Hepatic stellate cell (primary cell): Measurements from ENCODE around the gene PDSS2.

ENCODE experiments used
- DNase-seq: peaks from one replicate; pipeline ENCODE4 v3.0.0; 2011; ENCODE audit warnings: low spot score

The PDSS2 gene

DNA sequence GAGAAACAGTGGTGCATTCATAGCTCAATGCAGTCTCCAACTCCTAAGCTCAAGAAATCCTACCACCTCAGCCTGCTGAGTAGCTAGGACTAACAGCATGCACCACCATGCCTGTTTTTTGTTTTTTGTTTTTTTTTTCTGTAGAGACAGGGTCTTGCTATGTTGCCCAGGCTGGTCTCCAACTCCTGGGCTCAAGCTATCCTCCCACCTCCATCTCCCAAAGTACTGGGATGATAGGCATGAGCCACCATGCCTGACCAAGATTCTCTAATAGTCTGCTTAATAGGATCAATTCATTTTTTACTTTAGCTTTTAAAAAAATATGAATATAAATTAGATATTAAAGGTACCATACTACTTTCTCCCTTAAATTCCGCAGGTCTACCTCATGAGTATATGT lies 191.7 kb downstream of the PDSS2 start:
- DNase-seq, result no peak

- DNase-seq, result no peak
These were observed 192.4 kb downstream of the PDSS2 start for GRCh38 chr6:107267006-107267405.

DNA sequence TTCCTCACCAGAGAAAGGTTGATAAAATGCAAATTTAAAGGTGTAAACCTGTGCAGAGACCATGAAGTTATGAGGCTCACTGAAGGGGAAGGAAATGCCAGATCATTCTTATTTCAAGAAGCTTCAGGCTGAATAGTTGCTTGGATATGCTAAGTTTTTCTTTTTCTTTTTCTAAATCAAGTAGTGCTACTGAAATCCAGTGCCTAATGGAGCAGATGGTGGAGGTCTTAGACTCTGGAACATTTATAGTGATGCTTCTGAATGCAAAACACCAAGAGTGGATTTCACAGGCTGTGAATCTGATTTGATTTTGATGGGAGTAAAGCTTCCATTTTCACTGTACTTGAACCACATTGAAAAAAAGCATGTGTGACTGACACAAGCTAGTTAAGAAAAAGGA lies 192.8 kb downstream of the PDSS2 start:
- DNase-seq, result no peak

- DNase-seq, result peak; percentile 64
These were observed 195.0 kb downstream of the PDSS2 start for GRCh38 chr6:107264357-107264840.

DNA sequence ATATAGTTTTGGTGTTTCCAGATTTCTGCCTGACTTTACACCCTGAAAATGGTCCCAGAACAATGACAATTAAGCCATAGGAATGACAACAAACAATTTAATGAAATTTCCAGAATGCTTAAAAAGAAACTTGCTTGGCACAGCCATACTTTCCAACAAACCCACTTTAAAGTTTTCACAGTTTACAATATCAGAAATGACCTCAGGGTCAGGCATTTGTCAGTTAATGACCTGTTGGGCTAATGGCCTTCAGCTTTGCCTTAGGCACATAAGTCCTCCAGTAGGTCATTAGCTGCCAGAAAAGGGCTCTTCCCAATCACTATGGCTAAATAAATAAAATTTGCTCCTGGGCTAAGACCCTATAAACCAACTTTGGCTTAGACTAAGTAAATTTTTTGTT lies 199.4 kb downstream of the PDSS2 start:
- DNase-seq, result no peak

DNA sequence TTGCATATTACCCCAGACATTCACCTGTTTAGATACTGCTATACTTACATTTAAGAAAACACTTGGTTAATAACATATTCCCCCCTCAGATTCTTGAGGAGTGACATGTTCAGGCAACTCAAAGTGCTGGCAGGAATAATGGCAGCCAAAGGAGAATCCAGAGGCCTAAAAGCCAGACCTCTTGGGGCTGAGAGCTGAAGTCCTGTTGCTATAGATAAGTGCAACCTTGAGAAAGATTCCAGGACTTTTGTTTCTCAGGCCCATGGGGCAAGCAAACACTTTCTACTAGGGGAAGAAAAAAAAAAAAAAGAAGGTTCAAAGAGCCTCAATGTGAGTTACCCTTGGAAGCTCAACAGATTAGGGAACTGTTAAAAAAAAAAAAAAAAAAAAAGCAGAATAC lies 211.2 kb downstream of the PDSS2 start:
- DNase-seq, result no peak

- no peak for DNase-seq
These were observed 212.3 kb downstream of the PDSS2 start for GRCh38 chr6:107246972-107247615.

DNA sequence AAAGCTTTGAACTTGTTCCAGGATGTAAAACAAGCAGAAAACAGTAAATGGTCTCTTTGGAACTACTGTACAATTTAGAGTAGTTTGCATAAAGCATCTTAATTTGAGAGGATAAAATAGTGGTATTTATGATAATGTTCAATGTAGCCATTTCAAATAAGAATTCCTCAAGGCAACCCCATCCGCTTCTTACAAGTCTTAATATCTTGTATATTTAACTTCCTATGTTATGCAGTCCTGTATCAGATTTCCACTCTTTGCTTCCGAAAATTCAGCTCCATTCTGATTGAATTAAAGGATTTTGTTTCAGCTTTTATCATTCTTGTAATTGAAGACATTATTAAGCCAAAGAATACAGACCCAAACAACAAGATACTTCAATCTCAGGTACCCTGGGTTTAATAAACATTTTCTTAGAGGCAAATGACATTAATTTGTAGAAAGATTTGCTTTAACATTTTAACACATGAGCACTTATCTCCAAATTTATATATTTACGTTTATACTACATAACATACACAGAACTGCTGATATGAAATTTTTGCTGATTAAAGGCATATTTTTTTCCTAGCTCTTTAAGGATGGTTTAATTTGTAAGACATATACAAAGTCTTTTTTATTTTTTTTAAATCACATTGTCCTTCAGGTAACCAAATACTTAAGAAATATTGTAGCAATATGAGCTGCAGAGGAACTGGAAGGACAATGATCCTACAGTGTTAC lies 213.0 kb downstream of the PDSS2 start:
- no peak for DNase-seq

- no peak for DNase-seq
These were observed 214.5 kb downstream of the PDSS2 start for GRCh38 chr6:107244742-107245480.

GRCh38 chr6:107244082-107244741 lies 215.2 kb downstream of the PDSS2 start:
- DNase-seq, result no peak

DNA sequence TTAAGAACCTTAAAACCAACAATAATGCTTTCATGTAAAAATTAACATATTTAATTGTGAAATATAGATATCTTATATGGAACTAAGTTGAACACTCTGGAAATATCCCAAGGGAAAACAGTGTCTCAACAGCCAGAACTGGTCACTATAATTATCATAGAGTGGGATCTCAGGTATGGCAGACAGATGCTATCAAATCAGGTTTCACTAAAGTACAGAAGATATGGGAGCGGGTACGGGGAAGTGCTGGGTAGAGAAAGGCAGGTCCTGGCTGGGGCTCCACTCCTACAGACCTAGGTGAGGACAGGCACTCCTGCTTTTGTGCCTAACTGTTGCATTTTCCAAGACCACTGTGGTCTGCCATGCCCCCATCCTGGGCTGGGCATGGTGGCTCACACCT lies 215.9 kb downstream of the PDSS2 start:
- no peak for DNase-seq

DNA sequence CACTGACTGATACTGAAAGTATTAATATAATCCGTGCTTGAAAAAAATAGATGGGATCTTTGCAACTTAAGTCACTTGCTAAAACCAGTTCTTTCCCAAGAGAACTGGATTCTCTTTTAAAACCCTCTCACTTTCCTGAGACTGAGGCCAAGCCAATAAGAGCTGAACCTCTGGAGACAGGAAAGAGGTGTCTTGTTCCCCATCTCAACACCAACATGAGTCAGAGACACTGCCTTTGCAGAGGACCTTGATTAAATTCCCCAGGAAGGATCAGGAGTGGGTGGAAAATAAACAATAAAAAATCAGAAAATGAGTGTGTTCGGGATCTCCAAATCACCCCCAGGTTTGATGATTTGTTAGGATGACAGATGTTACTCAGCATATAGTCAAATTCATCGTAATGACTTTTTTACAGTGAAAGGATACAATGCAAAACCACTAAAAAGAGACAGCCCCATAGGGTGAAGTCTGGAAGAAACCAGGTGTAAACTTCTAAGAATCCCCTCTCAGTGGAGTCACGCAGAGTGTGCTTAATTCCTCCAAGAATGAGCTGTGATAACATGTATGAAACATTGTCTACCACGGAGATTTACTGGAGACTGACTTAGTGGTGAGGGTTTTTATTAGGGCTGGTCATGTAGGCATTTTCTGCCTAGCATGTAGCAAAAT lies 221.2 kb downstream of the PDSS2 start:
- no peak for DNase-seq

DNA sequence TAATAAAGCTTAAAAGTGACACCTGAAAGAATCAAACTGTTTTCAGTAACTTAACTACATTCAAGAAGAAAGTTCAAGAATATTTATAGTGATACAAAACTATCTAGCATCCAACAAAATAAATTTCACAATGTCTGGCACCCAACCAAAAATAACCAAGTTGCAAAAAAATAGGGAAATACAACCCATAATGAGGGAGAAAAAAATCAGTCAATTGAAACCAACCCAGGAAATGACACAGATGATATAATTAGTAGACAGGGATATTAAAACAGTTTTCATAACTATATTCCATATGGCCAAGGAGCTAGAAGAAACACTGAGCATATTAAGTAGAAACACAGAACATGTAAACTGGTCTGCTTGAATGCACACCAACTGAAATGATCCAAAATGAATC lies 223.9 kb downstream of the PDSS2 start:
- DNase-seq, result no peak

DNA sequence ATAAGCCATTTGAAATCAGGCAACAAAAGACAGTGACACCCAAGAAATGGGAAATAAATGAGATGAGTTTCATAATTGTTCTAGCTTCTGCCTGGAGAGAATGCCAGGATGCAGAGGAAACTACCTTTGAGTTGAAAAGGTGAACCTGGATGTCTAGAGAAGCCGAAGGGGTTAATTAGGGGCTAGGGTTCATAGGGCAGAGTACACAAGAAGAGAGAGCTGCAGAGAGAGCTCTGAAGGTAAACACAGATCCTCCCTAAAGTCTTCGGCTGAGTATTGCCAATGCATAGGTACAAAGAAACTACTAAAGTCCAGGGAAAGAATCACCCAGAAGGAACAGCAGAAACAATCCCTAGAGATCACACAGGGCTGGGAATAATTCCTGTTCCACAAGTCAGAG lies 224.4 kb downstream of the PDSS2 start:
- DNase-seq, result no peak

- no peak for DNase-seq
These were observed 228.1 kb downstream of the PDSS2 start for GRCh38 chr6:107231243-107231642.

DNA sequence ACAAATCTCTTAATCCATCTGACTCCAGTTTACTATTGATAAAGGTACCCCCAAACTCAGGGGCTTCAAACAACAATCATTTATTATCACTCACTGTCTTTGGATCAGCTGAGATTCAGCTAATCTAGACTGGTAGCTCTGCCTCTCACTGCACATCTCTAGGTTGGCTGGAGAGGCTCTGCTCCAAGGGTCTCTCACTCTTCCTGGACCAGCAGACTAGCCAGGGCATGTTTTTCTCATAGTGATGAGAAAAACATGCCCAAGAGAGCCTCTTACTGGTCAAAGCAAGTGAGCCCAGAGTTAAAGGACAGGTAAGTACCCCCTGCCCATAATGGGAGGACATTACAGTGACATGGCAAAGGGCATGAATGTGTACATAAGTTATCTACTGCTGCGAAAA lies 228.9 kb downstream of the PDSS2 start:
- no peak for DNase-seq

- DNase-seq, result no peak
These were observed 229.3 kb downstream of the PDSS2 start for GRCh38 chr6:107230024-107230423.

DNA sequence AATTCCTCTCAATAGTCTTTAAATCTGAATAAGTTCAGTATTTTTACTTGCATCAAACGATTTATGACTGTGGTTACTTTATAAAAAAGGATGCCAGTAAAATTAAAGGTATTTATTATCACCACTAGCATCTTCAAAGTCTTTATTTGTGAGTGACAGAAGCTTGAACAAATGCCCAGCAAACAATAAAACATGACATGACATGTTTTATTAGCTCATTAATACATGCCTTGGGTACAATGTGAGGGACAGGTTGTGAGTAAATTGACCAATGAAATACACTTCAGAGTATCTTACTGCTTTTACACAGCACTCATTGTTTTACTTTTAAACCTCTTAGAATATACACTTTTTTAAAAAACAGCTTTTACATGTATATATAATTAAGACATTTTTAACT lies 230.6 kb downstream of the PDSS2 start:
- no peak for DNase-seq

GRCh38 chr6:107221519-107221918 lies 237.8 kb downstream of the PDSS2 start:
- no peak for DNase-seq

DNA sequence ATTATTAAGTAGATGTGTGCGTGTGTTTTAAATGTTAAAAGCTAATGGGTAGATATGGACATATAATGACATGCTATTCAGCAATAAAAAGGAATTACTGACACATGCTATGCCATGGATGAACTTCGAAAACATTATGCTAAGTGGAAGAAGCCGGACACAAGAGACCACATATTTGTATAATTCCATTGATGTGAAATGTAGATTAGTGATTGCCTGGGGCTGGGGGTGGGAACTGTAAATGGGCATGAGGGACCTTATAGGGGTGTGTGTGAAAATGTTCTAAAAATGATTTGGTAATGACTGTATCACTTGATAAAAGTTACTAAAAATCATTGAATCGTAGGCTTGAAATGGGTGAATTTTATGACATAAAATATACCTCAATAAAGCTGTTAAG lies 239.5 kb downstream of the PDSS2 start:
- DNase-seq, result no peak

DNA sequence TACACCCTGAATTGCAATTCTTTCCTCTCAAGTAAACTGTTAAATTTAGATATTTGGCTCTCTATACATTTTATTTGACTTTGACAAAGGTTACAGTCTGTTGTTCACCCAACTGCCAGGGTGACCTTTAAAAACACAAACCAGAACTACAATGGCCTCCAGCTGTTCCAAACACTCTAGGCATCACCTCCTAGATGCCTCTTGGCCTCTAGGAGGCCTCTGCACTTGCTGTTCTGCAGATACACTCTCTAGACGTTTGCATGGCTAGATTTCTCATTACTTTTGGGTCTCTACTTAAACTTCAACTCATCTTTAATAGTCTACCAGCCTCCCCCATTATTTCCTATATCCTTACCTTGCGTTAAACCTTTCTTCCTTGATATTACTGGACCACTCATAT lies 241.2 kb downstream of the PDSS2 start:
- DNase-seq, result no peak

DNA sequence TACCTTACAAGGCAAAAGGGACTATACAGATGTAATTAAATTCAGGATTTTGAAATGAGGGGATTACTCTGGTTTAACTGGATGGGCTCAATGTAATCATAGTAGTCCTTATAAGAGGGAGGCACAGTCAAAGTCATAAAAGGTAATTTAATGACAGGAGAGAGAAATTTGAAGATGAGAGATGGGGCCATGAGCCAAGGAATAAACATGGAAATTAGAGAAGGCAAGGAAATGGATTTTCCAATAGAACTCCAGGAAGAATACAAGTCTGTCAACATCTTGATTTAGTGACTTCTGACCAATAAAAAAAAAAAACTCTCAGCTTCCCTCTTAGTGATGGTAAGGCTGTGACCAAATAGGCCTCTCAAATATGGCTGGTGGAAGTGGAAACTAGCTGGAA lies 242.1 kb downstream of the PDSS2 start:
- no peak for DNase-seq
